Measurements from ENCODE around the gene VKORC1. TPM values are rescaled to one million over a fixed set of nuclear protein-coding genes. Genes with fewer than 3 reads are reported as not detected.

The VKORC1 gene
- polyA plus RNA-seq, 3 donors, result 59.2 to 113 (median 91.2) TPM

DNA sequence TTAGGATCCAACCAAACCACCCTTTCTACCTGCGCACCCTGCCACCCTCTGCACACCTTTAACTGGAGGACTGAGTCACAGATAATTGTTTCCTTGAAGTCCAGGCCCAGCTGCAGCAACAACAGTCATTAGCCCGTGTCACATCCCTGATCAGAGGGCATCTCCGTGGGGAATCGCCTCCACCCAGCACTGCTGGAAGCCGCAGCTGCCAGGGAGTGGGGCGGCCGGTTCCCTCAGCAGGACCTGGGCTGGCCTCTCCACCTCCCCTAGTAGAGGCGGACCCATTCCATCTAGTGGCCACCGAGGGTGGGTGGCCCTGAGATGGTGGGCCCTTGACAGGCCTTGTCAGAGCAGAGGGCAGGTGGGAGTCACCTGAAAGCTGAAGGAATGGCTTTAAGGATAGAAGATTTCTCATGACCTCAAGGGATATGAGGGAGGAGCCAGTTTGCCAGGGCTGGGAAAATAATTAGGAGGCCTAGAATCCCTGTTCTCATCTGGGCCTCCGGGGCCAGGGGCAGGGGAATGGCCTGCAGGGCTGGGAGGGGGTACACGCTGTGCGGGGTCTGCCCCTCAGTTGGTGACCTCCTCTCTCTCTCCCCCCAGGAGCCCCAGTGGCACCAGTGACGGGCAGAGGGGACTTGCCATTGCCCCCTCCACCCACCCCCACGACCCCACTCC, 12.1 kb downstream of the VKORC1 start:
- no peak for DNase-seq
- no peak overlapping the region for H3K9ac ChIP-seq (ENCODE audit: insufficient read depth, low read length, poor library complexity, severe bottlenecking)
- peaks cover 0 to 5% (median 3%) of the 10 kb centered on the region in 3 donors for H3K27me3 Mint-ChIP-seq (ENCODE audit: low read depth in 3 of 3)

DNA sequence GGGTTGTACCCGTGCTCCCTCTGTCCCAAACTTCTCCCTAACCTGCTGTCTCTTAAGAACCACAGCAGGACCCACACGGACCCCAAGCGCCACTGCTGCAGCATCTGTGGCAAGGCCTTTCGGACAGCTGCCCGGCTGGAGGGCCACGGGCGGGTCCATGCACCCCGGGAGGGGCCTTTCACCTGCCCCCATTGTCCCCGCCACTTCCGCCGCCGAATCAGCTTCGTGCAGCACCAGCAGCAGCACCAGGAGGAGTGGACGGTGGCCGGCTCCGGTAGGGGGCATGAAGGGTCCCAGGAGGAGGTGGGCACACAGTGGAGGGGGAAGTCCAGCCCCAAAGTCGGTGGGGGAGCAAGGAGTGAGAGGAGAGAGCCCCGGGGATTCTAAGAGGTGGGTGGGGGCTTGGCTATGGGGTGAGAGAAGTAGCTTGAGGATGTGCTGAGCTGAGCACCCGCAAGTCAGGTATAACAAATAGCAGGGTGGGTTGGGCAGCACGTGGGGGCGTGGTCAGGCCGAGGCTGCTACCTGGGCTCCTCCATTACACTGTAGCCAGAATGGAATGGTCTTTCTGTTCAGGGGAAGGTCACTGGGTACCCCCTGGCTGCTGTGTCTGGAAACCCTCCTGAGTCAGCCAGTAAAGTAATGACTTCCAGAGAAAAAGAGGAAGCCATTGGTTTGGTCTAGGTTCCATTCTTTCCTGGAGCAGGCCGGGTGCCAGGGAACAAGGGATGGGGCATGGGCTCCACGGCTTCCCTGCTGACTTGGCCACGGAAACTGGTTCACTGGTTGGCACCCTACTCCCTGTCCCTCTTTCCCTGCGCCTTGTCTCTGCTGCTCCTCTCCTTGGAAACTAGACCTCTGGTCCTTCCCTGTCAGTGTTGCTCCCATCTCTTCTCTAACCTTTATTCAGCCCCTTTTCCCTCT, 12.9 kb downstream of the VKORC1 start:
- peaks cover 60 to 76% of the 10 kb centered on the region in 2 donors for H3K36me3 Mint-ChIP-seq
- no peaks in the 10 kb centered on the region for H3K27me3 ChIP-seq (ENCODE audit: control insufficient read depth in 2 of 2, insufficient read depth in 2 of 2, low read length in 2 of 2)
- H3K4me1 ChIP-seq (ENCODE audit: control insufficient read depth in 1 of 2, insufficient read depth in 2 of 2, low read length in 2 of 2), result peaks cover 10 to 23% of the 10 kb centered on the region in 2 donors
- peaks cover 57% of the 10 kb centered on the region for H3K79me2 ChIP-seq (ENCODE audit: insufficient read depth, low read length)
- H3K36me3 ChIP-seq (replicated peaks in 1 of 2; ENCODE audit: control insufficient read depth in 1 of 2, insufficient read depth in 2 of 2, low read length in 2 of 2), result peaks cover 66 to 94% of the 10 kb centered on the region in 2 donors
- TF ChIP-seq, protein P1, sequence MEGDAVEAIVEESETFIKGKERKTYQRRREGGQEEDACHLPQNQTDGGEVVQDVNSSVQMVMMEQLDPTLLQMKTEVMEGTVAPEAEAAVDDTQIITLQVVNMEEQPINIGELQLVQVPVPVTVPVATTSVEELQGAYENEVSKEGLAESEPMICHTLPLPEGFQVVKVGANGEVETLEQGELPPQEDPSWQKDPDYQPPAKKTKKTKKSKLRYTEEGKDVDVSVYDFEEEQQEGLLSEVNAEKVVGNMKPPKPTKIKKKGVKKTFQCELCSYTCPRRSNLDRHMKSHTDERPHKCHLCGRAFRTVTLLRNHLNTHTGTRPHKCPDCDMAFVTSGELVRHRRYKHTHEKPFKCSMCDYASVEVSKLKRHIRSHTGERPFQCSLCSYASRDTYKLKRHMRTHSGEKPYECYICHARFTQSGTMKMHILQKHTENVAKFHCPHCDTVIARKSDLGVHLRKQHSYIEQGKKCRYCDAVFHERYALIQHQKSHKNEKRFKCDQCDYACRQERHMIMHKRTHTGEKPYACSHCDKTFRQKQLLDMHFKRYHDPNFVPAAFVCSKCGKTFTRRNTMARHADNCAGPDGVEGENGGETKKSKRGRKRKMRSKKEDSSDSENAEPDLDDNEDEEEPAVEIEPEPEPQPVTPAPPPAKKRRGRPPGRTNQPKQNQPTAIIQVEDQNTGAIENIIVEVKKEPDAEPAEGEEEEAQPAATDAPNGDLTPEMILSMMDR (IDR thresholded peaks at IDR 0.05), result no peak
- H3K27me3 Mint-ChIP-seq (ENCODE audit: low read depth in 3 of 3), result peaks cover 0 to 5% (median 2%) of the 10 kb centered on the region in 3 donors
- no peak overlapping the region for H2AFZ ChIP-seq (ENCODE audit: insufficient read depth, low read depth, low read length, poor library complexity, severe bottlenecking)
- H3K4me2 ChIP-seq (replicated peaks; ENCODE audit: extremely low read depth, low read length, poor library complexity, severe bottlenecking), result no peak overlapping the region
- H3K4me3 Mint-ChIP-seq, result no peak overlapping the region
- intact Hi-C loops (cut with micrococcal nuclease), result no loop called here
- peaks cover 27% of the 10 kb centered on the region for H3K4me1 Mint-ChIP-seq
- H4K20me1 ChIP-seq (ENCODE audit: insufficient read depth, low read length), result peaks cover 84% of the 10 kb centered on the region
- H3K9me3 Mint-ChIP-seq, result no peaks in the 10 kb centered on the region
- H3K9ac ChIP-seq (ENCODE audit: insufficient read depth, low read length, poor library complexity, severe bottlenecking), result no peak overlapping the region
- peak in 1 of 3 donors; percentile 29 for DNase-seq
- H3K4me3 ChIP-seq (replicated peaks in 1 of 3; ENCODE audit: low read depth in 2 of 3, low read length in 3 of 3), result no peak overlapping the region
- WGBS (ENCODE audit: insufficient coverage), result 83% methylated on average over 24 of the region's 26 CpGs
- peak overlapping the region in 5 of 7 donors; percentile 6 to 89 (median 39) for H3K27ac Mint-ChIP-seq
- H3K27ac ChIP-seq (ENCODE audit: low read depth in 1 of 2, low read length in 2 of 2), result peak overlapping the region in 1 of 2 donors; percentile 56
- no peaks in the 10 kb centered on the region for H3K9me3 ChIP-seq (replicated peaks in 1 of 2; ENCODE audit: control insufficient read depth in 1 of 2, insufficient read depth in 1 of 2, low read length in 2 of 2)

More for the DNA sequence above, 12.1 kb downstream of the VKORC1 start:
- Mint-ChIP-seq H3K9me3 (no peaks in the 10 kb centered on the region), H3K36me3 (peaks cover 53 to 72% of the 10 kb centered on the region in 2 donors), H3K4me1 (peaks cover 27% of the 10 kb centered on the region), H3K27ac (peak overlapping the region in 4 of 7 donors; percentile 6 to 89 (median 29)), H3K4me3 (no peak overlapping the region)
- Histone ChIP-seq H3K27ac (ENCODE audit: low read depth in 1 of 2, low read length in 2 of 2) (peak overlapping the region in 1 of 2 donors; percentile 56), H3K27me3 (ENCODE audit: control insufficient read depth in 2 of 2, insufficient read depth in 2 of 2, low read length in 2 of 2) (no peaks in the 10 kb centered on the region), H3K36me3 (replicated peaks in 1 of 2; ENCODE audit: control insufficient read depth in 1 of 2, insufficient read depth in 2 of 2, low read length in 2 of 2) (peaks cover 62 to 94% of the 10 kb centered on the region in 2 donors), H3K4me2 (replicated peaks; ENCODE audit: extremely low read depth, low read length, poor library complexity, severe bottlenecking) (no peak overlapping the region), H2AFZ (ENCODE audit: insufficient read depth, low read depth, low read length, poor library complexity, severe bottlenecking) (no peak overlapping the region), H3K9me3 (replicated peaks in 1 of 2; ENCODE audit: control insufficient read depth in 1 of 2, insufficient read depth in 1 of 2, low read length in 2 of 2) (no peaks in the 10 kb centered on the region), H3K4me1 (ENCODE audit: control insufficient read depth in 1 of 2, insufficient read depth in 2 of 2, low read length in 2 of 2) (peaks cover 10 to 23% of the 10 kb centered on the region in 2 donors), H3K79me2 (ENCODE audit: insufficient read depth, low read length) (peaks cover 49% of the 10 kb centered on the region), H3K4me3 (replicated peaks in 1 of 3; ENCODE audit: low read depth in 2 of 3, low read length in 3 of 3) (no peak overlapping the region), H4K20me1 (ENCODE audit: insufficient read depth, low read length) (peaks cover 76% of the 10 kb centered on the region)
- TF ChIP-seq, protein P1 (IDR thresholded peaks at IDR 0.05), result no peak
- WGBS (ENCODE audit: insufficient coverage), result 91% methylated on average over 8 of the region's 14 CpGs
- intact Hi-C loops (cut with micrococcal nuclease), result no loop called here
